DLD1 (cell line): ENCODE data around the gene MMP24OS.
"Not testable (repeated sequence)": the region's sequence is repeated elsewhere in the genome, so short reads cannot be mapped to it uniquely, and the experiment has no call there.

Experiments
- in situ Hi-C: cut with HindIII; loops from 2 replicates; pipeline ENCODE4 v1.10.0; 2017; ENCODE audit warnings: low sequenced_read_pairs

Gene MMP24OS

DNA sequence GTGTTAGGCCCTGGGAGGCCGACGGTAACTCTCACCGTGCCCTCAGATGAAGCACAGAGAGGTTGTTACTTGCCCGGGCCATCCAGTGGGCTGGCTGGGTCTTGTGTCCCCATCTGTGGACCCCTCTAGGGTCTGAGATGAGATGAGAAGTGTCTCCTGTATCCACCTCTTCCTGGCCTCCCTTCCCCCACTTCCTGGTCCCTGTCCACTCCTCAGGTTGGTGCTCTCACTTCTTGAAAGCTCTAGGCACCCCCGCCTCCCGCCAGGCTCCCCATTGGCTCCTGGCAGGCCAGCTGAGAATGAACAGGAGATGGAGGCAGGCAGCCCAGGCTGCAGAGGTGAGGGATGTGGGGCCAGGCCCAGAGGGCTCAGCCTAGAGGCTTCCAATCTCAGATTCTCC, 1.5 kb downstream of the MMP24OS start:
- in situ Hi-C loops = no loop called here

GRCh38 chr20:35275741-35276251, 2.1 kb downstream of the MMP24OS start:
- in situ Hi-C loops = no loop called here

GRCh38 chr20:35274172-35275092, 3.5 kb downstream of the MMP24OS start:
- in situ Hi-C loops = no loop called here

- in situ Hi-C loops = no loop called here
Measured at GRCh38 chr20:35273449-35274171, 4.3 kb downstream of the MMP24OS start.

- in situ Hi-C loops = no loop called here
Measured at GRCh38 chr20:35271904-35272303, 6.0 kb downstream of the MMP24OS start.

DNA sequence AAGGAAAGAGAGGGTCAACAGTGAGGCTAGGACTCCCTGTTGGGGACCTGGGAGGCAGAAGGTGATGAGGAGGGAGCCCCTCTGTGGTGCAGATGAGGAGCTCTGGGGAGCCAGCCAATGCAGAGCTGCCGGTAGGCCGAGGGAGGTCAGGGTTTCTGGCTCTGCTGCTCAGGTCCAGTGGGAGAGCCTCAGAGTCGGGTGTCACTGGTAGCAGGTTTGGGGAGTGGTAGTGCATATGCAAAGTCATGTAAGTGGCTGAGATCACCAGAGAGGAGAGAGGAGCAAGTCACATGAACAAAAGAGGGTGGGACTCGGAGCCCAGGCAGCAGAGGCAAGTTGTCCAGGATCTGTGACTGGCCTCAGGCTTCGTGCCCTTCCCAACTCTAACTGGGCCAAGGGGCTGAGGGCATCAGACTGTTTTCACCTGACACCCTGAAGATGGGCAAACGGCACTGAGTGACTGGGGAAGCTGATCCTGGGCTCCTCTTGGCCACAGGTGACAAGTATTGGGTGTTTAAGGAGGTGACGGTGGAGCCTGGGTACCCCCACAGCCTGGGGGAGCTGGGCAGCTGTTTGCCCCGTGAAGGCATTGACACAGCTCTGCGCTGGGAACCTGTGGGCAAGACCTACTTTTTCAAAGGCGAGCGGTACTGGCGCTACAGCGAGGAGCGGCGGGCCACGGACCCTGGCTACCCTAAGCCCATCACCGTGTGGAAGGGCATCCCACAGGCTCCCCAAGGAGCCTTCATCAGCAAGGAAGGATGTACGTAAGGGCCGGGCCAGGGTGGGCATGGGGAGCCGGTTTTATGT, 6.6 kb downstream of the MMP24OS start:
- in situ Hi-C loops = no loop called here

DNA sequence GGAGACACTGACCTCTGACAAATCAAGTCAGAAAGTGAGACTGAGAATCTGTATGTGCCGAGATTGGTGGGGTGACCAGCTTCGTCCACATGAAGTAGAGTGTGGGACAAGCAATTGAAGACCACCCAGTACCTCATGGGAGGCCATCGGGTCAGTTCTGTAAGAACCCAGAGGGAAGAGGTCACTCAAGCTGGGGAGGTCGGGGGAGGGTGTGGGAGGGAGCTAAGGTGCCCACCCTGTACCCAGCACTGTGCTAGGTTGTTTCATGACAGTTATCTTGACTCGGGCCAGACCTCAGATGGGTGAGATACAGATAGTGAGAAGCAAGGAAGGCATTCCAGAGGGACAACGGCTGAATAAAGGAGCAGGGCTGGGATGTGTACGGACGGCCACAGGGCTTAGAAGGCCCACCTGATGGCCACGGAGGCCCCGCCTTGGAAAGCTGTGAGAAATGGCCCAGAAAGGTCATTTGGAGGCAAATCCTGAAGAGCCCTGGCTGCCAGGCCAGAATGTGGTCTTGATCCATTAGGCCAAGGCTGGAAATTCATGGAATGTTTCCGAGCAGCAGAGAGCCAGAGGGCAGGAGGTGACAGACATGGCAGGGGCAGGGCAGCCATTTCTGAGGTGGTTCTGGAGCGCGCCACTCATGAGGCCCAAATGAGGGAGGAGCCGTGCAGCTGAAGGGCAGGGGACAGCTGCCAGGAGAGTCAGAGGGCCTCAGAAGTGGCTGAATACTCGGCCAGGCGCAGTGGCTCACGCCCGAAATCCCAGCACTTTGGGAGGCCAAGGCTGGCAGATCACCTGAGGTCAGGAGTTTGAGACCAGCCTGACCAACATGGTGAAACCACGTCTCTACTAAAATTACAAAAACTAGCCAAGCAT, 7.7 kb downstream of the MMP24OS start:
- in situ Hi-C loops = no loop called here

DNA sequence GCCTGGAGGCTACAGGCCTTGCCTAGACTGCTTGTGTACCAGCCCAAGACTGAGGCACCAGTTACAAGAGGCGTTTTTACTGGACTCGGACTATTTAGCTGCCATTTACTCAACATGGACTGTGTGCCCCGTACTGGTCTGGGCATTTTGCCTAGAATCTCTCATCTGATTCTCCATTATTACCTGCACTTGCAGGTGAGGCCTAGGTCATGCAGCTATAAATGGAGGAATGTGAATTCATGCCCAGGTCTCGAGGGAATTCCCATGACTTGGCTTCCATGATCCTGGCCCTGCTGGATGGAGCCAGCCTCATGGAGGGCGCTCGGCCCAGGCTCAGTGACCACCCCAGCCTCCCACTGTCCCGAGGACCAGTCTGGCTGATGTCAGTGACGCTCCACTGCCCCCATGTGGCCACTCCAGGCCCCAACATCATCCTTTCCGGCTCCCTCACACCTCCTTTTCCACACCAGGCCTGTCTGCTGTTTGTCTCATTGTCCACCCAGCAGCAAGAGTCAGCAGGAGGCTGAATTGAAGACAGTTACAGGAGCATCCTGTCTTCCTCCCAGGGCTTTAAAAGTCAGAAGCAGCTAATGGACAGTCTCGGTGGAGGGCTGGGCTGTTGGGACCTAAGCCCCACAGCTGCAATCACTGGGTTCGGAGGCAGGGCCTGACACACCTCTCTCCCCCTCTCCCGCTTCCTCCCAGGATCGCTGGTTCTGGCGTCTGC, 8.7 kb downstream of the MMP24OS start:
- in situ Hi-C loops = no loop called here

GRCh38 chr20:35267092-35267491, 10.8 kb downstream of the MMP24OS start:
- in situ Hi-C loops = no loop called here

DNA sequence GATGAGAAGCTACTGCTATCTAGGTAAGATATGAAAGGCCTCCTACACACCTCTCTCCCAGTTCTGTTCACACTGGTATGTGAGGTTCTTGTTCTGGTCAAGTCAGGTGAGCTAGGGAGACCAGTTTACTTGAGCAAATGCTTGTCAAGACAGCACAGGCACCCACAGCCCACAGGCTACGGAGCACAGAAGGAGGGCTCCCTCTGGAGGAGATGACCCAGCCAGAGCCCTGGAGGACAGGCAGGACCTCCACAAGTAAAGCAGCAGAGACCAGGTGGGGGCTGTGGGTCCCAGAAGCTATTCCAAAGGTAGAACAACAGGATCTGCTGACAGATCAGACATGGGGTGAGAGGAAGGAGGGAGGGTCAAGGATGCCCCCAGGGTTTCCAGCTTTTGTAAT, 13.2 kb downstream of the MMP24OS start:
- in situ Hi-C loops = no loop called here

DNA sequence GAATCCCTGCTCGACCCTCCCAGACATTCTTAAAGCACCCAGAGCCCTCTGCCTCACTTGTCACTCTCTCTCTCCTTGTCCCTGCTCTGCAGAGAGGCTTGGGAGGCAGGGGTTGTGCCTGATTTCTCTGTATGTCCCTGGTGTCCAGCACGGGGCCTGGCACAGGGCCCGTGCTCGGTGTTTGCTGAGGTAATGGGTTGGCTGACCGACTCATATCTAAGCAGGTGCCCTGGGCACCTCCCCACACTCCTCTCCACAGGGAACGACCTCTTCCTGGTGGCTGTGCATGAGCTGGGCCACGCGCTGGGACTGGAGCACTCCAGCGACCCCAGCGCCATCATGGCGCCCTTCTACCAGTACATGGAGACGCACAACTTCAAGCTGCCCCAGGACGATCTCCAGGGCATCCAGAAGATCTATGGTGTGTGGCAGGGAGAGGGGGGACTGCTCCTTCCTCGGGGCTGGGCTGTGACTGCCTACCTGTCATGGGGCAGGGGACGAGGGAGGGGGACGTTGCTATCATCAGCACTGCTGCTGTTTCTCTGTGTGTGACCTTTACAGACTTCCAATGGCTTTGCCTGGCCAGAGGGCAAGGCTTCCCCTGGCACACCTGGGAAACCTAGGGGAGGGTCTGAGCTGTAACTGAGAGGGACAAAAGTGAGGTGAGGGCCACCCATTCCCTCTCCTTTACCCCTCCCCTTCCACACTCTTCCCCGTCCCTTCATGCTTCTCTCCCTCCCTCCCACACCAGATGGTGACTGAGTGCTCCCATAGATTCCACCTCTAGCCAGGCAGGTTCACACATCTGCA, 14.2 kb downstream of the MMP24OS start:
- in situ Hi-C loops = no loop called here

DNA sequence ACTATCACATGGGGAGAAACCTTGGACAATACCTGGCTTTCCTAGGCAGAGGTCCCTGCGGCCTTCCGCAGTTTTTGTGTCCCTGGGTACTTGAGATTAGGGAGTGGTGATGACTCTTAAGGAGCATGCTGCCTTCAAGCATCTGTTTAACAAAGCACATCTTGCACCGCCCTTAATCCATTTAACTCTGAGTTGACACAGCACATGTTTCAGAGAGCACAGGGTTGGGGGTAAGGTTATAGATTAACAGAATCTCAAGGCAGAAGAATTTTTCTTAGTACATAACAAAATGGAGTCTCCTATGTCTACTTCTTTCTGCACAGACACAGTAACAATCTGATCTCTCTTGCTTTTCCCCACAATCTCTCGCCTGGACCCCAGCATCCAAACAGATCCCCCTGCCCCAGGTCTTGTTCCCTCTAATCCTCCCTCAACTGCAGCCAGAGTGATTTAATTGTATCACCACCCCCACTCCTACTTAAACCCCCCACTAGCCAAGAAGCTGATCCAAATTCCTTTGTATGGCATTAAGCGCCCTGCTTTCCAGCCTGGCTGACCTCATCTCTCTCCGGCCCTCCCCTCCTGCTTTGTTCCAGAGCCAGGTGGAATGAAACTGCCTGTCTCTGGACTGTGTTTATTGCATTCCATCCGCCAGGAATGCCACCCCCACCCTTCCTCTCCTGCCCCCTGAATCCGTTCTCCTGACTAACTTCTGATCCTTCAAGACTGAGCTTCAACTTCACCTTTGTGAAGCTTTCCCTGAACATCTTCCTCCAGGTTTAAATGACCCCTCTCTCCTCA, 15.0 kb downstream of the MMP24OS start:
- in situ Hi-C loops = not testable (repeated sequence)

DNA sequence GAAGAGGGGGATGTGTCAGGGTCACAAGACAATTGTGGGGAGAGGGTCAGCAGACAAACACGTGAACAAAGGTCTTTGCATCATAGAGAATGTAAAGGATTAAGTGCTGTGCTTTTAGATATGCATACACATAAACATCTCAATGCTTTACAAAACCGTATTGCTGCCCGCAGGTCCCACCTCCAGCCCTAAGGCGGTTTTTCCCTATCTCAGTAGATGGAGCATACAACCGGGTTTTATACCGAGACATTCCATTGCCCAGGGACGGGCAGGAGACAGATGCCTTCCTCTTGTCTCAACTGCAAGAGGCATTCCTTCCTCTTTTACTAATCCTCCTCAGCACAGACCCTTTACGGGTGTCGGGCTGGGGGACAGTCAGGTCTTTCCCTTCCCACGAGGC, 15.6 kb downstream of the MMP24OS start:
- in situ Hi-C loops = not testable (repeated sequence)

- in situ Hi-C loops = no loop called here
Measured at GRCh38 chr20:35260426-35260825, 17.5 kb downstream of the MMP24OS start.

- in situ Hi-C loops = no loop called here
Measured at GRCh38 chr20:35257175-35257909, 20.6 kb downstream of the MMP24OS start.

- in situ Hi-C loops = no loop called here
Measured at GRCh38 chr20:35254448-35254999, 23.4 kb downstream of the MMP24OS start.

DNA sequence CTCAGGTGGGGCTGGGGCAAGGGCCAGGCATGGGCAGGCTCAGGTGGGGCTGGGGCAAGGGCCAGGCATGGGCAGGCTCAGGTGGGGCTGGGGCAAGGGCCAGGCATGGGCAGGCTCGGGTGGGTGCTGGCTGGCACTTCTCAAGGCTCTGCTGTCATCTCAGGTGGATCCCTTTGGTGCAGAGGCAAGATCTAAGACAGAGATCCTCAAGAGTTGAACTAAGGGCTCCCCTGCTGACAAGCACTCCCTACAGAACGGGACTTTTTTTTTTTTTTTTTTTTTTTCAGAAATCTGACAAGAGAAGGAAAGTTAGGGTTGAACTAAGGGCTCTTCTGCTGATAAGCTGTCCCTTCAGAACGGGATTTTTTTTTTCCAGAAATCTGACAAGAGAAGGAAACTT, 24.9 kb downstream of the MMP24OS start:
- in situ Hi-C loops = no loop called here
